Right forelimb (tissue), 1 donor: ENCODE data around the gene EXOC3L1.
A peak's percentile ranks its signal among the peaks of the same experiment; 100 is the strongest.

ENCODE experiments used
- DNase-seq: peaks from one replicate; pipeline ENCODE4 v3.0.0-alpha.2; 2018

The EXOC3L1 gene

DNA sequence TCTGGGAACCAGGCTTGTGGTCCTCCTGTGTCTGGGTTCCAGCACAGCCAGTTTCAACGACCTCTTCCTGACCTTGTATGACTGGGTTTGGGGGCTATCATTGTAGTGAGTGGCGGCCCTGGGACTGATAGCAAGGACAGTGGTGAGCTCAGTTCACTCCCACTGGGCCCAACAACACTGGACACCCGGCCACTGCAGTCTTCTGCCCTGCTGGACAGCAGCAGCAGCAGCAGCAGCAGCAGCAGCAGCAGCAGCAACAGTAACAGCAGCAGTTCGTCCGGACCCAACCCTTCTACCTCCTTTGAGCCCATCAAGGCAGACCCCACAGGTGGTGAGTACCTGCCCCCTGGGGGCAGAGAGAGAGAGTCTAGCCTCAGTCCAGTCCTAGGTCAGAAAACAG is 5.7 kb upstream of the EXOC3L1 start:
- no peak for DNase-seq

DNA sequence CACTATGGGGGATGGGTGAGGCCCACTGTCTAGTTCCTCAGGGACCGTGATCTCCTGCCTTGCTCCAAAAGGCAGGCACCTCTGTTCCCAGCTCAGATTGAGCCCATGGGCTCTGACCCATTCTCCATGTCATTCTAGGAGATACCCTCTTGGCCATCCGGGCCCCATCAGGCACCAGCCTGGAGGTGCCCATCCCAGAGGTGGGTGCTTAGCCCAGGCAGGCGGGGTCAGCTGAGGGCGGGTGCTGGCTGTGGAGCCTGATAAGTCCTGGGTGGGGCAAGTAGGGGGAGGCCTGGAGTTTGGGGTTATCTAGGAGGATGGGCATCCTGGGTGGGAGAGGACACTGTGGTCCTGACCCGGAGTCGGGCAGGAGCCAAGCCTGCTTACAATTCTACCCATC is 4.3 kb upstream of the EXOC3L1 start:
- no peak for DNase-seq

DNA sequence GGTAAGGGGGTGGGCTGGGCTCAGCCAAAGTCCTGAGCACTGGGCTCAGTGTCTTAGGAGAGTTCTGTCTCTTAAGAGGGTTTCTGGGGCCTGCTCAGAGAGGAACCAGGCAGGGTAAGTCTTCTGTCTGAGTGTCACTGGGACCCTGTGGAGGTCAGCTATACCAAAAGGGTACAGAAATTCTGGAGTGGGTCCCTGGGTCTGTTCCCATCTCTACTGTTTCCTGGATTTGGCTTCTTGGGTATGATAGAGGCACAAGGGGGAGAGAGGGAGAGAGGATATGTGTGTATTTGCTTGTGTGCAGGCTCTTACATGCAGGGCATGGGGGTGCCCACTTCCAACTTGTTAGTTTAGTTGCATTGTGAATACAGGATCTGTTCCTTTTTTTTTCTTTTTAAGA is 3.6 kb upstream of the EXOC3L1 start:
- no peak for DNase-seq

DNA sequence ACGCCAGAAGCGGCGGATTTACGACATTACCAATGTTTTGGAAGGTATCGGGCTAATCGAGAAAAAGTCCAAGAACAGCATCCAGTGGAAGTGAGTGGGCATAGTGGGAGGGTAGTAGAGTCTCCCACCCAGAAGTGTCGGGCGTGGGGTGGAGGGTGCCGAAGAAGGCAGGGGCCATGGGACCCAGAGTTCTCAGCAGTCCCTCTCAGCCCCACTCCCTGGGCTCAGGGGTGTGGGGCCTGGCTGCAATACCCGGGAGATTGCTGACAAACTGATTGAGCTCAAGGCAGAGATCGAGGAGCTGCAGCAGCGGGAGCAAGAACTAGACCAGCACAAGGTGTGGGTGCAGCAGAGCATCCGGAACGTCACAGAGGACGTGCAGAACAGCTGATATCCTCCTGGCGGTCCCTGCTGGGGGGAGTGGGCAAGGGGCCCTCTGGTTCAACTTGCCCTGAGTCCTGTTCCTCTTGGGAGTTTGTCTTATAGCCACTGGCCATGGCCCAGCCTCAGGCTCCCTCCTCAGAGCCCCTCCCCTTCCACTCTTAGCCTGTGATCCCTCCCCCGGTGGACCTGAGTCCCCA is 2.9 kb upstream of the EXOC3L1 start:
- no peak for DNase-seq

DNA sequence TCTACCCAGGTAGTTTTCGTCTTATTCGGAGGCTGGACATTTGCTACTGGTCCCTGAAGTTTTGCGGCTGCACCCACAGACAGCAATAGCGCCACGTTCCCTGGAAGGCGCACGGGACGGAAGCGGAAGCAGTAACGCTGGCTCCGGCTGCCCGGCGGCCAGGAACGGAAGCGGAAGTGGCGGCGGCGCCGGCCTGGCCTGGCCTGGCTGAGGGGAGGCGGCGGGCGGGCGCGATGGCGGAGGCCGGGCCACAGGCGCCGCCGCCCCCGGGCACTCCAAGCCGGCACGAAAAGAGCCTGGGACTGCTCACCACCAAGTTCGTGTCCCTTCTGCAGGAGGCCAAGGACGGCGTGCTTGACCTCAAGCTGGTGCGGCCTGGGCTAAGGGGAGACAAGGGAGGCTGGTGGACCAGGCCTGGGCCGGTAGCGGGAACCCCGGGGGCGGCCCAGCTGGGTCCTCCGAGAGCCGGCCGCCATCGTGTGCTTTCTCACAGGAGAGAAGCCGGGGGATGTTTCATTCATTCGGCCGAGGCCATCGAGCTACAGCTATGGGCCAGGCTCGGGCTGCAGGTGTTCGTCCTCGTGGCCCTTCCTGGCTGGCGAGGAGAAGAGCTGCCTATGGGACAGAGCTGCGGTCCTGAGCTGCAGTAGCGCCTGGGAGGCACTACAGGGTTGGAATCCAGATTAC is 2.2 kb upstream of the EXOC3L1 start, which contains the start of gene E2F4:
Gene E2F4, plus strand, starts transcription at position 161 of the 687 bp plus-strand sequence. Its CDS starts 73 bp downstream, at position 234.
- DNase-seq, result peak; percentile 93

DNA sequence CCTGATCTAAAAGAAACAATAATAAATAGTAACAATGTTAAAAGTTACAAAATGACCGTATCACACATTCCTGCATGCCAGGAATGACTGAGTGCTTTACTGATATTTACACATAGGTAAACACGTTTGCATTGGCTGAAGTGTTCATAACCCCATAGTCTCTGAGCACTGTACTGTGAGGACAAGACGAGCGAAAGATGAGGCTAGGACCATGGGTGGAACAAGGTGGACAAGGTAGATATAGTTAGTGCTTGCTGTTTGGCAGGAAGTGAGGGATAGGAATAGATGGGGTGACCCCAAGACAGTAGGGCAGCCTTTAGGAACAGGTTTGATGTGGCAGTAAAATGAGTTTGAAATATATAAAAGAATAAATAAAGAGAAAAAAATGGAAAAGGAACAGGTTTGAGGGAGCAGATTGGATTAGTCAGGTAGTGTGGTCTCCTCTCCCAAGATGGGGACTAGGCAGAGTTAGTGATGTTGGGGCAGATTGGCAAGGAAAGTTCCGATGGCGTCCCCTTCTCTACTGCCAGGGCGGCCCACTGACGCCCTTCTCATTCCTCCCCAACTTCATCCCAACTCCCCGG is 1.6 kb upstream of the EXOC3L1 start:
- DNase-seq, result no peak

DNA sequence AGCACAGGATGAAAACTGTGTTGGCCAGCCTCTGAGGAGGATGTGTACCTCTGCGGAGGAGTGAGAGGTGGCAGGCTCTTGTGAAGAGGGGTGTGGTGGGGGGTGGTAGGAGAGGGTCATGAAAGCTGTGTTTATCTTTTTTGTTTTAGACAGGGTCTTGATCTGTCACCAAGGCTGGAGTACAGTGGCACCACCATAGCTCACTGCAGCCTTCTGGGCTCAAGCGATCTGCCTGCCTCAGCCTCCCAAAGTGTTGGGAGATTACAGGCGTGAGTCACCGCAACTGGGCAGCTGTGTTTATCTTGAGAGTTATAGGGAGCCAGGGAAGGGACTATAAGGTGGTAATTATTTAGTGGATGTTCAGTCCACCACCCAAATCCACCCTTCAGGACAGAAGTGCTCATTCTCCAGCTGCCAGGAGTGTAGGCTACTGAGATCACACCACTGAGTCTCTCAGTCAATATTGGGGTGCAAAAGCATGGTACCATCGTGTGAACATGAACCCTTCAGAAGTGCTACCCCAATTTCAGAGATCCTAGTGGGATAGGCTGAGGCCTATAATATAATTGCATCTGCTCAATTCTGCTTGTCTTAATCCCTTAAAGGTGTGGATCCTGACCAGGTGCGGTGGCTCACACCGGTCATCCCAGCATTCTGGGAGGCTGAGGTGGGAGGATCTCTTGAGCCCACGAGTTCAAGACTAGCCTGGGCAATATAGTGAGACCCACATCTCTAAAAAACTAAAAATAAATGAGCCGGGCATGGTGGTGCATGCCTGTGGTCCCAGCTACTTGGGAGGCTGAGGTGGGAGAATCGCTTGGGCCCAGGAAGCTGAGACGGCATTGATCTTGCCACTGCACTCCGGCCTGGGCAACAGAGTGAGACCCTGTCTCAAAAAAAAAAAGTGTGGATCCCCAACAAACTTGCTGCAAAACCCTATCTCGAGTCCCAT is 788 bp upstream of the EXOC3L1 start:
- DNase-seq, result no peak

DNA sequence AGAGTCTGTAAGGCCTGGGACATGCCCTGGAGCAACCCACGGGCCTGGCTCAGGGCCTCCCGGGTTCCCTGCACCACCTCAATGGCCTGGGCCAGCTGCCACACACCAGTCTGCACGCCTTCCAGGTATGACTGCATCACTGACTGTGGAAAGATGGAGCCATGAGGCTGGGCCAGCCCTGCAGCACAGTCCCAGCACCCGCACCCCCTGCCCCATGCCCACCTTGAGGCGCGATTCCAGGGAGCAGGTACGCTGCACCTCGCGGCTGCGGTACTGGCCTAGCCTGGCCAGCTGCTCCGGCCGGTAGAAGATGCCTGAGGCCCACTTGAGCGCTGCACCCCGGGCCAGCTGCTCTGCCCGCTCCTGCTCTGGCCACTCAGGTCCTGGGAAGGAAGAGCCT is 1.1 kb downstream of the EXOC3L1 start:
- DNase-seq, result no peak

DNA sequence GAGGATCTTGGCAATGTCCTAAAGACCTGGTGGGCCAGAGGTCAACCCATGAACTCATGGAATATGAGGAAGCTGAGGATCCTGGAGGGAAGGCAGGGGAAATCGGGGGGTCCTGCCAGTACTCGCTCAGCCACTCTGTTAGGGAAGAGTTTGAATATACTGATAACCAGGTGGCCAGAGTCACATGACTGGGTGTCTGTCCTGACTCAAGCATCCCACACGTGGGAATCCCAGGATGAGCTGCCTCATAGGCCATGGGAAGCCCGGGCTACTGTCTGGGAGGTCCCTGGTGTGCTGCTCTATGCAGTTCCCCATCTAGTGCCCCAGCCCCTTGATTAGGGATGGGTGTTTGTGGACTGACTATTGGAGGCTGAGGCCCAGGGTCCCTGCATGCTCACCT is 1.6 kb downstream of the EXOC3L1 start:
- no peak for DNase-seq

DNA sequence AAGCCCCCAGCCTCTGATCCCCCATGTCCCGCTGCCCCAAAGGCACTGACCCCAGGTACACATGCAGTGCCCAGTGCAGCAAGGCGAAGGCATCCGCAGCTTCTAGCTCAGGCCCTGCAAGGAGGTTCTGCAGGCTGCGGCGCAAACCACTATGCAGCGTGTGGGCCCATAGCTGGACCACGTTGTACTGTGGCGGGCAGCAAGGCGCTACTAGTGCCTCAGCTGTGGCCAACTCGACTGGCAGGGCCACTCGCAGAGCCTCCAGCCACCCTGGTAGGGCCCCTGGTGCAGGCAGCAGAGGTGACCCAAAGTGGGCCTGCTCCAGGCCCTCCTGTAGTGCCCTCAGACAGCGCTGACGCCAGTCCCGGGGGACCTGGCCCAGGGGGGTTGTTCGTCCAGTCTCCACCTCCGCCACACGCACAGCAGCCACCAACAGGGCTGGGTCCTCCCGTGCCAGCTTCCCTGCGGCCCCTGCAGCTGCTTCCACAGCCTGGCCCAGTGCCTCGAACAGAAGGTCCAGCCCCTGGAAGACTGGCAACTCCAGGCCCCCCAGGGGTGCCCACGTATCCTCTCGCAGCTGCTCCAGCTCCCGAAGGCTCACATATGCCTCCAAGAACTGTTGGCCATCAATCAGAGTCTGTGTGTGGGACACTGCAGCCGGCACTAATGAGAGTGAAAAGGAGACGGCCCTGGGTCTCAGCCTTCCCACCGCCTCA is 2.6 kb downstream of the EXOC3L1 start:
- no peak for DNase-seq

DNA sequence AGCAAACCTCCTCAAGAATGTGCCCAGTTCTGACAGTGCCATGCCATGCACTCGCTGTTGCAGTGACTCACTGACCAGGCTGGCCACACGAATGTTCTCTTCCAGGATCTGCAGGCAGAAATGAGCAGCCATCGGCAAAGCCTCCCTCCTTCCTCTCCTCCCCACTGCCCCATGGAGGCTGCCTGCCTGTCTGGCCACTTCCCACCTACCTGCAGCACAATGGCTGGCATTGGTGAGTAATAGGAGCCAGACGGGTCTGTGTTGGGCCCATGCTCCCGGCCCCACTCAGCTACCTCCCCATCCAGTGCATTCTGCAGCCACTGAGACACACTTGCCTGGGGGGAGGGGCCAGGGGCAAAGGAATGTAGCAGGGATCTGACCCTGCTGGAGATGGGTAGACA is 3.4 kb downstream of the EXOC3L1 start:
- DNase-seq, result no peak

DNA sequence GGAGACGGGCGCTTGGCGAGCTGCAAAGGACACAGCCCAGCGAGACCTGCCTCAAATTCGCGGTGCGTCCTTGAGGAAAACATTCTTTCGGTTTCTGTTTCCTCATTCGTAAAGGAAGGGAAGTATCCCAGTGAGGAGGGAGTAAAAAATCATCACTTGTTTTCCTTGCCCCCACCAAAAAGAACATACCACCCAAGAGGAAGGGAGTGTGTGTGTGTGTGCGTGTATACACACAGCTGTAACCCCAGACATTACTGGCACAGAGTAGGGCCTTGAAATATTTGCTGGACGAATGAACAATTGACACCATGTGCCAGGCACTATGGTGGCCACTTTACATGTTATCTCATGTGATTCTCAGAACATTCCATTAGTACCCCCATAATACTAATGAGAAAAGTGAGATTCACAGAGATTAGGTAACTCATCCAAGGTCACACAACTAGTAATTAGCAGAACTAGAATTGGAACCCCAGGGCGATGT is 4.2 kb downstream of the EXOC3L1 start:
- DNase-seq, result no peak

DNA sequence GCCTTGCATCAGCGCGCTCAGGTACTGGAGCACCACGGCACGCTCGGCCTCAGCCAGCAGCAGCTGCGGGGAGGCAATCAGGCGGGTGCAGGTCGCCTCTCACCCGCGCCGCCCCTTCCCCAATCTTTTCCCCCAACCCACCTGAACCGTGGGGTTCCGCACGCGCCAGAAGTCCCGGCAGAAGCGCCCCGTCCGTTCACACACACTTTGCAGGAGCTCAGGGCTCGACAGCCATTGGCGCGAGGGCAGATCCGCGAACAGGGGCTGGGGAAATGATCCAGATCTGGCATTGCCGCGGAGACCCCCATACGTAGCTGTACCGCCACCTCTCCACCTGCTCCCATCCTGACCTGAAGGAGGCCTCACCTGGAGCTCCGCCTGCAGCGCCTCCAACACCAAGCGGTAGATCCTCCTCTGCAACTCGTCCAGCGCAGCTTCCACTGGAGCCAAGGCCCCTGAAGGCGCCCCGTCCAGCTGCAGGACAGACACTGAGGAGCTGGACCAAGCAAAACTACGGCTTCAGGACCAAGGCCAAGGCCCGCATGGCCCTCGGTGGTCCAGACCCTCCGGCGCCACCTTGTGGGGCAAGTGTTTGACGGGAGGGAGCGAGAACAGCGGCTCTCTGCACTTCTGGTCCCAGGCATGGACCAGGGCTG is 4.8 kb downstream of the EXOC3L1 start:
- DNase-seq, result peak; percentile 95

DNA sequence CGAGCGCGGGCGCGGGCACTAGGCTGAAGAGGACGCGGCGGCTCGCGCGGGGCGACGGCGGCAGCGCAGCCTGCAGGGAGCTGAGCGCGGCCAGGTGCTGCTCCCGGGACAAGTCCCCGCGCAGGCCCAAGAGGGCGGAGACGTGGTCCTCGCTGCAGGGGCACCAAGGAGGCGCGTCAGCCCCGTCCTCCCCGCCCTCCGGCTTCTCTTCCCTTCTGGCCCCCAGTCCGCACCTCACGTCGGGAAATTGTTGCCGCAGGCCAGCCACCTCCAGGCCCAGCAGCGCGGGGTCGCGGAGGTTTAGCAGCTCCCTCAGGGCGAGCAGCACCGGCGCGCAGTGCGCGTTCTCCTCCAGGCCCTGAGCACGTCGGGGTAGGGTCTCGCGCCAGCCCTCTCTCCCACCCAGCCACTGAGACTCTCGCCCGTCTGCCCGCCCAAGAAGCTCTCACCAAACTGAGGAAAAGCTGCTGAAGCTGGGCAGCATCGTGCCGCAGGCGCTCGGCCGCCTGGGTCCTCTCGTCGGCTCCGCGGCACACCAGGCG is 5.4 kb downstream of the EXOC3L1 start:
- DNase-seq, result no peak

DNA sequence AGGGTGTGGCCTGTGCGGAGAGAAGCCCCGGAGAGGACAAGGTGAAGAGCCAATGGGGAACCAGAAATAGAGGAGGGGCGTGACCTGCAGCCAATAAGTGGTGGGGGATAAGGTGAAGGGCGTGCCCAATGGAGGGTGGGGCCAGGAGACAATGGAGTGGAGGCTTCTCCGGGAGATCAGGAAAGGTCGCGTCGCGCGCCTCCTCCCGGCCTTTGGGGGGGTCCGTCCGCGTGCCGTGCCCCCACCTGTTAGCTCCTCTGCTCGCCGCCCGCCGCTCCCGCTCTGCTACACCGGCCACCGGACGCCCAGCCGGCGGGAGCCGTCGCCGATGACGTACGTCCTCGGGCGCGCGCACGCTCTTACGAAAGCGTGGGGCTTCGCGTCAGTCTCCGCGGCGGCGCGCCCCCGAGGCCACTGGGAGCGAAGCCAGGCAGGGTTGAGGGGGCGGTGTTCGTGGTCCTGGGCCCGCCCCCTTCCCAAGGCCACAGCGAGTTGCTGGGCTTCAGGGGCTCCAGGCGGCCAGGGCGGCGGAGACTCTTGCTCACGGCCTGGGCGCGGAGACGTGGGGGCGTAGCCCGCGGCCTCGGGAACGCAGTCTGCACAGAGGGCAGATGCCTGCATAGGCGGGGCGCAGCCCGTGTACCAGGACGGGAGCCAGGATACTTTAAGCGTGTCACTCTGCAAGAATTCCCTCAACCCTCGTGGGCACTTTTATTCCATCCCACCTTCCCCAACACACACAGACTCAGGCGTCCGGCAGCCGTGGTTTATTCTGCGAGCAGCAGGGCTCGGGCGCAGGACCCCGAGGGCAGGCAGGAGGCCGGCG is 6.1 kb downstream of the EXOC3L1 start, which contains the start of gene MATCAP1:
Gene MATCAP1, minus strand, starts transcription at position 337 of the 826 bp plus-strand sequence. CDS start 3,353 bp downstream, outside the sequence.
- peak; percentile 97 for DNase-seq

DNA sequence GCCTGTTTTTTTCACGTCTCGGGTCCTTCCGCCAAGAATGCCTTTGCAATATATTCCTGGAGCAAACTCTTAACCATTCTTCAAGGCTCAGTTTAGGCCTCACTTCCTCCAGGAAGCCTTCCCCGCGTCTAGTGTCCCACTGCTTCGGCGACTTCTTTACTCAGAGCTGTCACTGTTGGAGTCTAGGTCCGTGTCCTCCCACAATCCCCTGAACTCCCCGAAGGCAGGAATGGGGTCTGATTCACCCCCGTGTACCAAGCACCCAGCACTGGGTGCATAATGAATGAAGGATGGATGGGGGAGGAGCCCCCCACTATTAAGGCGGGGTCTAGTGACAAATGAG is 6.7 kb downstream of the EXOC3L1 start:
- no peak for DNase-seq

DNA sequence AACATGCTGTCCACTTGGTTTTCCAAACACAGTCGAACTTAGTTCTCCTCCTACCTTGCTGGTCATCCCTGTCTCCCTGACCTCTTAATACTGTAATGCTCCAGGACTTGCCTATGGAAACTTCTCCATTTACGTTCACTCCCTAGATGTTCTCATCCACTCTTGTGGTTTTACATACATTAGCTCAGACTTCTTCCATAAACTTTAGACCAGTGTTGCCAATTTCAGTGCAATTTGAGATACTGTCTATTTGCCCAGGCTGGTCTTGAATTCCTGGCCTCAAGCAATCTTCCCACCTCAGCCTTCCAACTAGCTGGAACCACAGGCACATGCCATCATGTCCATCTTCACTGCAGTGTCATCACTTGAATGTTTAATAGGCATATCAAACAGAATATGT is 7.6 kb downstream of the EXOC3L1 start:
- DNase-seq, result no peak

DNA sequence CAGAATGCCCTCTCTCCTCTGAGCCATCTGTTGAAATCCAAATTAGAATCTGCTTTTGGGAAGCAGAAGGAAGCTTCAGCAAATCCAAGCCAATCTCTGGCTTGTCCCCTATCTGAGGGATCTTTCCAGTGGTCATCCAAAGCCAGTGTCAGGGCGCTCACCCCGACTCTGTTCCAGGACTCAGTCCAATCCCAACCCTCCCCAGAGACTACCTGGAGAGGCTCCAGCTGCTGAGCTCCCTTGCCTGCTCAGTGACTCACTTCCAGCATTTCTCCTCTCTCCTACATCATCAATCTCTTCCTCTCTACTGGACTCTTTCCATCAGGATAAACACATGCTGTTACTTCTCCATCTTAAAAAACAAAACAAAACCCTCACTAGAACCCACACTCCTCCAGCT is 8.6 kb downstream of the EXOC3L1 start:
- DNase-seq, result no peak

DNA sequence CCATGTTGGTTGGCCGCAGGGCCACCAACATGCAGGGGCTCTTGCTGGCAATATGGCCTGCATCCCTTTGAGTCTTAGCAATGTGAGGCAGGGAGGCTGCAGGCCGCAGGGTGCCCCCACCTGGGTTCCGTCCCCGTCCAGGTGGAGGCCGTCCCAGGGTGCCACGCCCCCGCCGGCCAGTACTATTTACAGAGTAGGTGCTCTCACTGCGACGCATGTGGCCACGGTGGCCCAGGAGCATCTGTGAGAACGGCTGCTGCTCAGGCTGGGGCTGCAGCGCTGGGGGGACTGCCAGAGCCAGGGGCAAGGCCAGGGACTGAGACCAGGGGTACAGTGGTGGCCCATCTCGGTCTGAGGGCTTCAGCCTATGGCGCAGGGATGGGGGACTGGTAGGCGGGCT is 9.8 kb downstream of the EXOC3L1 start:
- no peak for DNase-seq

DNA sequence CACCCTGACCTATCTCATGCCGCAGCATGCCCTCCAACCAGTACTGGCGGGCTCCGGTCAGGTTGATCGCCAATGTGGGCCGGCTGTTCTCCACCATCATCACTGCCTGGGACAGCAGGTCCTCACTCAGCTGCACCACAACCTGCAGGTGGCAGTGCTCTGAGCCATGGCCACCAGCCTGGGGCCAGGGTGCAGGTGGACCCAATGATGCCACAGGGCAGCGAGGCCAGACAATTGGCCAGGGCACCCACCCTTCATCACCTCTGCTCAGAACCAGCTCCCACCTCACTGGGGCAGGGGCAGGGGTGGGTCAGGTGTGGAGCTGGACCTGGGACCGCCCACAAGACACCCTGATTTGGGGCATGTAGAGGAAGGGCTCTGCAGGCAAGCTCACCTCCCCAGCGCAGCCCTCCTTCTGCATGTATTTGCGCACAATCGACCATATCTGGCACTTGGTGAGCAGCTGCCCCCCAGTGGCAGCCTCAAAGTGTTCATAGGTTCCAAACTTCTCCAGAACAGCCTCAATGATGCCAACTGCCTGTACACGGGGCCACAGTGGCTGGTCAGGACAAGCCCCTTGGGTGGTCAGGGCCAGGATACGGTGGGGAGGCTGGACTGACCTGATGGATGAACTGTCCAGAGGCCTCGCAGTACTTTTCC is 10.4 kb downstream of the EXOC3L1 start:
- no peak for DNase-seq
